ENCODE data around the gene PC. TPM values are rescaled to one million over a fixed set of nuclear protein-coding genes. Genes with fewer than 3 reads are reported as not detected.

PC gene
- total and polyA plus RNA-seq, 2 donors (not counting 3 experiments of a cell fraction or from before 2014, with no cell fraction given): 5.5 to 17.5 TPM

DNA sequence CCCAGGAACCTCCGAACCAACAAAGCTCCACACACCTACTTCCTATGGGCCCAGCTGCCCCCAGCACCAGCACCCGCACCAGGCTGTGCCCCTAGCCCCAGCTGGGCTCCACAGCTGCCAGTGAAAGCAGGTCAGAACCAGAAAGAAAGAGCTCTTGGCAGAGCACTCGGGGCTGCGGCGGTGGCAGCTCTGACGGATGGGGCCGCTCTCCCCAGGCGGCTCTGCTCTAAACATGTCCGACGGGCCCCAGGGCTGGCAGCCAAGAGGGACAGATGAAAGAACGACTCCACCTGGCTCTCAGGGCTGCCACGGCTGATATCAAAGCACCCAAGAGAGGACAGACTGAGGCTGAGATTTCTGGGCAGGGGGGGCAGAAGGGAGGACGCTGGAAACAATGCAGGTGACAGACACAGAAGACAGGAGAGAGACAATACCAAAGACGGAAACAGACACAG is 75.6 kb downstream of the PC start:
- H3K4me1 ChIP-seq (ENCODE audit: control insufficient read depth, extremely low read depth, insufficient read depth, low read length): peaks cover 5% of the 10 kb centered on the region
- no peak overlapping the region for H3K4me3 ChIP-seq (replicated peaks in 1 of 3; ENCODE audit: insufficient read depth in 1 of 3, low read depth in 1 of 3, low read length in 3 of 3)
- H2AFZ ChIP-seq (ENCODE audit: low read depth, low read length): no peak overlapping the region
- no peak overlapping the region for H3K9ac ChIP-seq (replicated peaks; ENCODE audit: extremely low read depth, insufficient read depth, low read length)
- CTCF ChIA-PET: interaction anchor here (0.6 to 7.7 kb wide), 18 partner anchors 10 to 205 kb away, joined by 3 to 49 read pairs (median 4); partner anchors contain the start of genes C11orf86 and RBM4B
- H3K9me1 ChIP-seq (replicated peaks; ENCODE audit: control insufficient read depth, extremely low read depth, insufficient read depth, low read length): no peaks in the 10 kb centered on the region
- H3K4me2 ChIP-seq (ENCODE audit: insufficient read depth, low read length): no peak overlapping the region
- H3K27ac ChIP-seq (ENCODE audit: insufficient read depth, low read depth, low read length): no peak overlapping the region
- no peak for DNase-seq (ENCODE audit: low read depth, low spot score)
- no peaks in the 10 kb centered on the region for H4K20me1 ChIP-seq (replicated peaks; ENCODE audit: control insufficient read depth, extremely low read depth, insufficient read depth, low read length)
- no peaks in the 10 kb centered on the region for H3K36me3 ChIP-seq (ENCODE audit: control insufficient read depth in 2 of 2, extremely low read depth in 1 of 2, insufficient read depth in 2 of 2, low read length in 2 of 2)
- BruUV-seq (replicated peaks): no TSS peak
- no peak for FAIRE-seq
- no peaks in the 10 kb centered on the region for H3K79me2 ChIP-seq (ENCODE audit: control insufficient read depth, insufficient read depth, low read length)
- no peaks in the 10 kb centered on the region for H3K27me3 ChIP-seq (ENCODE audit: control insufficient read depth in 2 of 2, insufficient read depth in 2 of 2, low read length in 2 of 2)
- POLR2A ChIA-PET: no interaction called here
- dilution Hi-C loops (cut with MboI; ENCODE audit: extremely low pct_ligation_motif_present, low sequenced_read_pairs): no loop called here
- no peaks in the 10 kb centered on the region for H3K9me3 ChIP-seq (replicated peaks; ENCODE audit: control insufficient read depth, insufficient read depth, low read length)
- TF ChIP-seq POLR2AphosphoS5 (IDR thresholded peaks at IDR 0.05; ENCODE audit: insufficient read depth, low read depth, low read length): no peak
- TF ChIP-seq MYC (IDR thresholded peaks at IDR 0.05; ENCODE audit: low read depth, low read length): no peak
- TF ChIP-seq EZH2 (IDR thresholded peaks at IDR 0.05; ENCODE audit: borderline replicate concordance, low read depth, low read length, severe bottlenecking): no peak
- TF ChIP-seq FOS (IDR thresholded peaks at IDR 0.05; ENCODE audit: borderline replicate concordance, insufficient read depth, low read length): no peak
- TF ChIP-seq, protein P1, sequence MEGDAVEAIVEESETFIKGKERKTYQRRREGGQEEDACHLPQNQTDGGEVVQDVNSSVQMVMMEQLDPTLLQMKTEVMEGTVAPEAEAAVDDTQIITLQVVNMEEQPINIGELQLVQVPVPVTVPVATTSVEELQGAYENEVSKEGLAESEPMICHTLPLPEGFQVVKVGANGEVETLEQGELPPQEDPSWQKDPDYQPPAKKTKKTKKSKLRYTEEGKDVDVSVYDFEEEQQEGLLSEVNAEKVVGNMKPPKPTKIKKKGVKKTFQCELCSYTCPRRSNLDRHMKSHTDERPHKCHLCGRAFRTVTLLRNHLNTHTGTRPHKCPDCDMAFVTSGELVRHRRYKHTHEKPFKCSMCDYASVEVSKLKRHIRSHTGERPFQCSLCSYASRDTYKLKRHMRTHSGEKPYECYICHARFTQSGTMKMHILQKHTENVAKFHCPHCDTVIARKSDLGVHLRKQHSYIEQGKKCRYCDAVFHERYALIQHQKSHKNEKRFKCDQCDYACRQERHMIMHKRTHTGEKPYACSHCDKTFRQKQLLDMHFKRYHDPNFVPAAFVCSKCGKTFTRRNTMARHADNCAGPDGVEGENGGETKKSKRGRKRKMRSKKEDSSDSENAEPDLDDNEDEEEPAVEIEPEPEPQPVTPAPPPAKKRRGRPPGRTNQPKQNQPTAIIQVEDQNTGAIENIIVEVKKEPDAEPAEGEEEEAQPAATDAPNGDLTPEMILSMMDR (IDR thresholded peaks at IDR 0.05; ENCODE audit: extremely low read depth in 1 of 2, insufficient read depth in 1 of 2, low read depth in 1 of 2, low read length in 2 of 2): no peak
- no peak for TF ChIP-seq JUN (IDR thresholded peaks at IDR 0.05; ENCODE audit: borderline replicate concordance, insufficient read depth, insufficient read length, low read depth)
- no peak for TF ChIP-seq GATA2 (IDR thresholded peaks at IDR 0.05; ENCODE audit: insufficient read depth, insufficient read length, low read depth, low read length)
- TF ChIP-seq, protein P2, sequence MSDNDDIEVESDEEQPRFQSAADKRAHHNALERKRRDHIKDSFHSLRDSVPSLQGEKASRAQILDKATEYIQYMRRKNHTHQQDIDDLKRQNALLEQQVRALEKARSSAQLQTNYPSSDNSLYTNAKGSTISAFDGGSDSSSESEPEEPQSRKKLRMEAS (IDR thresholded peaks at IDR 0.05; ENCODE audit: insufficient read depth, insufficient read length): no peak
- no peak for TF ChIP-seq POLR2A (IDR thresholded peaks at IDR 0.05; ENCODE audit: low read depth, low read length)
- intact Hi-C loops (cut with micrococcal nuclease): loop anchor here (1.0 to 2.0 kb wide), 4 partner anchors 39 to 304 kb away; partner anchors contain the start of genes C11orf86 and RCE1

Measured in endothelial cell of umbilical vein (primary cell).